ENCODE results near the gene NKPD1. TPM values are rescaled to one million over a fixed set of nuclear protein-coding genes. Genes with fewer than 3 reads are reported as not detected.

The NKPD1 gene
- total and polyA plus RNA-seq, 8 donors: 0.08 to 0.24 (median 0.17) TPM; not detected in 2

GRCh38 chr19:45146741-45147205, 14.0 kb downstream of the NKPD1 start:
- TF ChIP-seq, protein P1, sequence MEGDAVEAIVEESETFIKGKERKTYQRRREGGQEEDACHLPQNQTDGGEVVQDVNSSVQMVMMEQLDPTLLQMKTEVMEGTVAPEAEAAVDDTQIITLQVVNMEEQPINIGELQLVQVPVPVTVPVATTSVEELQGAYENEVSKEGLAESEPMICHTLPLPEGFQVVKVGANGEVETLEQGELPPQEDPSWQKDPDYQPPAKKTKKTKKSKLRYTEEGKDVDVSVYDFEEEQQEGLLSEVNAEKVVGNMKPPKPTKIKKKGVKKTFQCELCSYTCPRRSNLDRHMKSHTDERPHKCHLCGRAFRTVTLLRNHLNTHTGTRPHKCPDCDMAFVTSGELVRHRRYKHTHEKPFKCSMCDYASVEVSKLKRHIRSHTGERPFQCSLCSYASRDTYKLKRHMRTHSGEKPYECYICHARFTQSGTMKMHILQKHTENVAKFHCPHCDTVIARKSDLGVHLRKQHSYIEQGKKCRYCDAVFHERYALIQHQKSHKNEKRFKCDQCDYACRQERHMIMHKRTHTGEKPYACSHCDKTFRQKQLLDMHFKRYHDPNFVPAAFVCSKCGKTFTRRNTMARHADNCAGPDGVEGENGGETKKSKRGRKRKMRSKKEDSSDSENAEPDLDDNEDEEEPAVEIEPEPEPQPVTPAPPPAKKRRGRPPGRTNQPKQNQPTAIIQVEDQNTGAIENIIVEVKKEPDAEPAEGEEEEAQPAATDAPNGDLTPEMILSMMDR (IDR thresholded peaks at IDR 0.05): no peak
- Histone ChIP-seq H3K36me3 (peaks cover 0 to 68% of the 10 kb centered on the region in 2 donors), H3K9me3 (no peaks in the 10 kb centered on the region), H3K4me3 (no peak overlapping the region), H3K27me3 (peaks cover 7 to 15% of the 10 kb centered on the region in 2 donors), H3K4me1 (peaks cover under 1 to 2% of the 10 kb centered on the region in 2 donors), H3K27ac (no peak overlapping the region)
- intact Hi-C loops (cut with DNase I): no loop called here
- ATAC-seq (no peak), DNase-seq (no peak)

DNA sequence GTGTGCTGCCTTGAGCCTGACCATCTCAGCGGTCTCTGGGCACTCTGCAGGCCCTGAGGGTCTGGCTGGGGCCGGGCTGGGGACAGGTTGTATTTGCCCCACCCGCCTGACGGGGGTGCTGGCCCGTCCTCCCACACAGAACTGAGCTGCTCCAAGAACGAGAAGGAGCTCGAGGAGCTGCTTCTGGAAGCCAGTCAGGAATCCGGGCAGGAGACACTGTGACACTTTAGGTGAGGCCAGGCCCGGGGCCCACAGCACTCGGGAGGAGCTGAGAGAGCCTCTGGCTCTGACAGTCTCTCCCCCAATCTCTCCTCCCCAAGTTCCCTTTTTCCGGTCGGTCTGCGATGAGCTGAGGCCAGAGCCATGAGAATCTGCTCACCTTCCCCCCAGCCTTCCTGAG, 14.5 kb downstream of the NKPD1 start:
- DNase-seq (no peak), ATAC-seq (no peak)
- H3K27ac ChIP-seq: no peak overlapping the region
- TF ChIP-seq, protein P1 (IDR thresholded peaks at IDR 0.05): no peak
- H3K27me3 ChIP-seq: peaks cover 2 to 10% of the 10 kb centered on the region in 2 donors
- no peaks in the 10 kb centered on the region for H3K9me3 ChIP-seq
- intact Hi-C loops (cut with DNase I): no loop called here
- H3K4me3 ChIP-seq: no peak overlapping the region
- H3K4me1 ChIP-seq: no peaks in the 10 kb centered on the region
- peaks cover 0 to 74% of the 10 kb centered on the region in 2 donors for H3K36me3 ChIP-seq

- peaks cover 0 to 81% of the 10 kb centered on the region in 2 donors for H3K36me3 ChIP-seq
- H3K27me3 ChIP-seq: peaks cover 0 to 3% of the 10 kb centered on the region in 2 donors
- H3K27ac ChIP-seq: no peak overlapping the region
- TF ChIP-seq, protein P1 (IDR thresholded peaks at IDR 0.05): no peak
- ATAC-seq: no peak
- H3K4me3 ChIP-seq: no peak overlapping the region
- H3K4me1 ChIP-seq: no peaks in the 10 kb centered on the region
- H3K9me3 ChIP-seq: no peaks in the 10 kb centered on the region
- intact Hi-C loops (cut with DNase I): no loop called here
- no peak for DNase-seq
These were observed 15.3 kb downstream of the NKPD1 start for GRCh38 chr19:45145270-45146189.

- Histone ChIP-seq H3K4me1 (no peaks in the 10 kb centered on the region), H3K36me3 (peaks cover 0 to 83% of the 10 kb centered on the region in 2 donors), H3K27me3 (no peaks in the 10 kb centered on the region), H3K9me3 (no peaks in the 10 kb centered on the region), H3K27ac (no peak overlapping the region), H3K4me3 (no peak overlapping the region)
- intact Hi-C loops (cut with DNase I): no loop called here
- ATAC-seq (no peak), DNase-seq (no peak)
- TF ChIP-seq, protein P1 (IDR thresholded peaks at IDR 0.05): no peak
These were observed 16.1 kb downstream of the NKPD1 start for GRCh38 chr19:45144431-45145269.

- Histone ChIP-seq H3K4me1 (no peaks in the 10 kb centered on the region), H3K36me3 (peaks cover 0 to 72% of the 10 kb centered on the region in 2 donors), H3K27ac (no peak overlapping the region), H3K27me3 (no peaks in the 10 kb centered on the region), H3K4me3 (no peak overlapping the region), H3K9me3 (no peaks in the 10 kb centered on the region)
- TF ChIP-seq, protein P1 (IDR thresholded peaks at IDR 0.05): no peak
- DNase-seq (no peak), ATAC-seq (no peak)
- intact Hi-C loops (cut with DNase I): no loop called here
These were observed 18.1 kb downstream of the NKPD1 start for GRCh38 chr19:45142726-45143110.

Measured in left lung (tissue), 10 donors.